Fibroblast of lung (primary cell): Measurements from ENCODE around the gene MLN. TPM values are rescaled to one million over a fixed set of nuclear protein-coding genes. Genes with fewer than 3 reads are reported as not detected.

Experiments used
- DNase-seq, 2 donors: peaks; one replicate each; pipeline versions ENCODE4 v3.0.0 to v3.0.0-alpha.2; 2010; ENCODE audit warnings: low read depth in 2 of 2
- H2AFZ ChIP-seq: 2 replicates; pipeline ENCODE4 v1.5.1; 2012; ENCODE audit warnings: low read length, control low read depth, inconsistent platforms
- H3K27ac ChIP-seq: 2 replicates; pipeline ENCODE4 v1.5.1; 2011; ENCODE audit warnings: low read length, control low read depth; ENCODE audit not compliant: insufficient read depth
- H3K27me3 ChIP-seq: 2 replicates; pipeline ENCODE4 v1.5.1; 2011; ENCODE audit warnings: mild to moderate bottlenecking, low read length; ENCODE audit not compliant: control insufficient read depth, insufficient read depth
- H3K36me3 ChIP-seq: 2 replicates; pipeline ENCODE4 v1.5.1; 2011; ENCODE audit warnings: low read length; ENCODE audit not compliant: control insufficient read depth, insufficient read depth
- H3K4me1 ChIP-seq: 2 replicates; pipeline ENCODE4 v1.5.1; 2011; ENCODE audit warnings: low read length; ENCODE audit not compliant: control insufficient read depth, insufficient read depth; ENCODE audit errors: extremely low read depth
- H3K4me2 ChIP-seq: 2 replicates; pipeline ENCODE4 v1.5.1; 2011; ENCODE audit warnings: low read length, control low read depth; ENCODE audit not compliant: insufficient read depth; ENCODE audit errors: extremely low read depth
- H3K4me3 ChIP-seq, 4 experiments: fragments of 200-600 bp in 1 of 4; sonication (generic) in 1 of 4; replicated peaks in 1 of 4; 2 replicates each; pipeline ENCODE4 v1.5.1; 2011 to 2016; ENCODE audit warnings: low read length in 4 of 4, low read depth in 3 of 4, mild to moderate bottlenecking in 3 of 4, control low read depth in 2 of 4, inconsistent platforms in 1 of 4, mixed read lengths in 1 of 4; ENCODE audit not compliant: insufficient read depth in 1 of 4; ENCODE audit errors: control extremely low read depth in 1 of 4
- H3K79me2 ChIP-seq: 2 replicates; pipeline ENCODE4 v1.5.1; 2012; ENCODE audit warnings: mild to moderate bottlenecking, low read length, inconsistent platforms; ENCODE audit not compliant: control insufficient read depth, insufficient read depth
- H3K9ac ChIP-seq: 2 replicates; pipeline ENCODE4 v1.5.1; 2011; ENCODE audit warnings: mild to moderate bottlenecking, low read length, control low read depth; ENCODE audit not compliant: insufficient read depth
- H3K9me3 ChIP-seq: 2 replicates; pipeline ENCODE4 v1.5.1; 2012; ENCODE audit warnings: low read depth, low read length; ENCODE audit not compliant: control insufficient read depth, insufficient read depth
- H4K20me1 ChIP-seq: 2 replicates; pipeline ENCODE4 v1.5.1; 2011; ENCODE audit warnings: low read length; ENCODE audit not compliant: control insufficient read depth, insufficient read depth; ENCODE audit errors: extremely low read depth
- CTCF ChIP-seq, 2 donors: IDR thresholded peaks in 1 of 2; conservative IDR thresholded peaks in 1 of 2; 1 replicate in 1 of 2; 2 replicates in 1 of 2; pipeline ENCODE4 v1.5.1; 2011 to 2012; ENCODE audit warnings: low read length in 2 of 2, control low read depth in 1 of 2, inconsistent platforms in 1 of 2, low read depth in 1 of 2, mild to moderate bottlenecking in 1 of 2
- EZH2 ChIP-seq: IDR thresholded peaks from 2 replicates; pipeline ENCODE4 v1.5.1; 2012; ENCODE audit warnings: low read length, control low read depth, mild to moderate bottlenecking; ENCODE audit errors: missing control alignments
- polyA plus RNA-seq, 2 donors: library from polyadenylated mRNA; depleted of rRNA in 1 of 2; stranded (reverse) in 1 of 2; unstranded in 1 of 2; fragments of >200 nt; gene quantifications; 2 replicates each; pipeline ENCODE4 v1.2.1, GENCODE V29; 2011 to 2012; ENCODE audit warnings: missing spikeins in 1 of 2
- total RNA-seq: library from RNA; depleted of rRNA; stranded (reverse); fragments of >200 nt; gene quantifications from 2 replicates; pipeline ENCODE4 v1.2.1, GENCODE V29; 2014

Gene MLN
- total and polyA plus RNA-seq, 2 donors (not counting 1 experiment from before 2014, with no cell fraction given): not detected

GRCh38 chr6:33798343-33798848, 5.4 kb downstream of the MLN start:
- H3K4me3 ChIP-seq: no peak overlapping the region
- no peak overlapping the region for H3K27ac ChIP-seq
- no peaks in the 10 kb centered on the region for H3K36me3 ChIP-seq
- no peaks in the 10 kb centered on the region for H3K9me3 ChIP-seq
- DNase-seq: no peak
- H3K27me3 ChIP-seq: peaks cover 8% of the 10 kb centered on the region
- H3K9ac ChIP-seq: no peak overlapping the region
- no peaks in the 10 kb centered on the region for H4K20me1 ChIP-seq
- no peaks in the 10 kb centered on the region for H3K4me1 ChIP-seq
- no peak overlapping the region for H3K4me2 ChIP-seq
- no peak overlapping the region for H2AFZ ChIP-seq
- no peak for TF ChIP-seq EZH2
- TF ChIP-seq CTCF (conservative IDR thresholded peaks at IDR 0.05 in 1 of 2, IDR thresholded peaks at IDR 0.05 in 1 of 2; ENCODE audit: low read depth in 1 of 2, low read length in 2 of 2): no peak
- H3K79me2 ChIP-seq: no peaks in the 10 kb centered on the region

DNA sequence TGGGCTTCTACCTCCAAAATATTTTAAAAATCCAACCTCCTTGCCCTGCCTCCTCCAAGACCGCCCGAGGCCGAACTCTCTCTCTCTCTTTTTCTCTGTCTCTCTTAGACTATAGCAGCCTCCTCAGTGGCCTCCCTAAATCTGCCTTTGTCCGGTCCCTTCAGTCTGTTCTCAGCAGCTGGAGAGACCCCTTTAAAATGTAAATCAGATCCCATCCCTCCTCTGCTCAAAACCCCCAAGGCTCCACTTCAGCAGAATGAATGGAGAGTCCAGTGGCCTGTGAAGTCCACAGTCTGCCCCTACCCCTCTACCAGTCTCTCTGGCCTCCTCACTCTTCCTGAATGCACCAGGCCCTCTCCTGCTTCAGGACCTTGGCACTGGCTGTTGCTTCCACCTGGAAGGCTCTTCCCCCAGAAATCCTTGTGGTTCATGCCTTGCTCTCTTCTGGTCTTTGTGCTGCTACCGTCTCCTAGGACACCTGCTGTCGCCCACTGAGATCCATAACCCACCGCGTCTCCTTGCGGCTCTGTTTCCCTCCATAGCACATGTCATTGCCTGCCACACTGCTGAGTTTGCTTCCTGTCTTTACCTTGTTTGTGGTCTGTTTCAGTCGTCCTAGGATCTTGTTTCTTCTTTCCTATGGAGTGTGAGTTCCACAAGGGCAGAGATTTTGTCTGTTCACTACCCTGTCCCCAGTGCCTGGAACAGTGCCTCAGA, 6.0 kb downstream of the MLN start:
- TF ChIP-seq CTCF (conservative IDR thresholded peaks at IDR 0.05 in 1 of 2, IDR thresholded peaks at IDR 0.05 in 1 of 2; ENCODE audit: low read depth in 1 of 2, low read length in 2 of 2): no peak
- no peak for TF ChIP-seq EZH2
- Histone ChIP-seq H2AFZ (no peak overlapping the region), H3K36me3 (no peaks in the 10 kb centered on the region), H3K4me3 (no peak overlapping the region), H3K27ac (no peak overlapping the region), H4K20me1 (no peaks in the 10 kb centered on the region), H3K9ac (no peak overlapping the region), H3K27me3 (peaks cover 12% of the 10 kb centered on the region), H3K79me2 (no peaks in the 10 kb centered on the region), H3K4me2 (no peak overlapping the region), H3K4me1 (no peaks in the 10 kb centered on the region), H3K9me3 (no peaks in the 10 kb centered on the region)
- DNase-seq: no peak

GRCh38 chr6:33794910-33795623, 8.7 kb downstream of the MLN start:
- no peak overlapping the region for H3K9ac ChIP-seq
- H3K27ac ChIP-seq: no peak overlapping the region
- no peaks in the 10 kb centered on the region for H3K9me3 ChIP-seq
- H3K4me2 ChIP-seq: no peak overlapping the region
- no peak overlapping the region for H3K4me3 ChIP-seq
- no peak overlapping the region for H2AFZ ChIP-seq
- H3K79me2 ChIP-seq: no peaks in the 10 kb centered on the region
- H3K4me1 ChIP-seq: no peaks in the 10 kb centered on the region
- peaks cover 14% of the 10 kb centered on the region for H3K27me3 ChIP-seq
- no peaks in the 10 kb centered on the region for H3K36me3 ChIP-seq
- no peak for TF ChIP-seq CTCF (conservative IDR thresholded peaks at IDR 0.05 in 1 of 2, IDR thresholded peaks at IDR 0.05 in 1 of 2; ENCODE audit: low read depth in 1 of 2, low read length in 2 of 2)
- TF ChIP-seq EZH2: no peak
- H4K20me1 ChIP-seq: no peaks in the 10 kb centered on the region
- DNase-seq: no peak
